Middle frontal gyrus (tissue), 1 donor: Measurements from ENCODE around the gene MUSTN1.

Source experiments
- DNase-seq: peaks from one replicate; pipeline ENCODE4 v3.0.0-alpha.2; 2015; ENCODE audit warnings: low spot score; ENCODE audit errors: extremely low spot score

Gene MUSTN1

GRCh38 chr3:52787246-52787645 lies 47.6 kb downstream of the MUSTN1 start:
- no peak for DNase-seq

GRCh38 chr3:52786330-52787215 lies 48.2 kb downstream of the MUSTN1 start:
- no peak for DNase-seq

- no peak for DNase-seq
Observed at GRCh38 chr3:52784931-52785590, 49.8 kb downstream of the MUSTN1 start.

GRCh38 chr3:52784021-52784621 lies 50.7 kb downstream of the MUSTN1 start:
- DNase-seq: no peak

GRCh38 chr3:52783211-52783555 lies 51.6 kb downstream of the MUSTN1 start:
- DNase-seq: no peak
